ENCODE measurements around the gene MIEF2. TPM values are rescaled to one million over a fixed set of nuclear protein-coding genes. Genes with fewer than 3 reads are reported as not detected.
A peak's percentile ranks its signal among the peaks of the same experiment; 100 is the strongest.
"Not testable (repeated sequence)": the region's sequence is repeated elsewhere in the genome, so short reads cannot be mapped to it uniquely, and the experiment has no call there.

Gene MIEF2
- 88.2 and 154 TPM in 2 replicates for total RNA-seq

GRCh38 chr17:18260332-18261145 is at the start of gene MIEF2:
Gene MIEF2 (plus strand): TSS chr17:18260662. CDS start chr17:18262721, 2,059 bp downstream.
- DNase-seq (ENCODE audit: low read depth): peak; percentile 91

GRCh38 chr17:18213666-18214270 is 46.7 kb upstream of the MIEF2 start:
- DNase-seq (ENCODE audit: low read depth): no peak

DNA sequence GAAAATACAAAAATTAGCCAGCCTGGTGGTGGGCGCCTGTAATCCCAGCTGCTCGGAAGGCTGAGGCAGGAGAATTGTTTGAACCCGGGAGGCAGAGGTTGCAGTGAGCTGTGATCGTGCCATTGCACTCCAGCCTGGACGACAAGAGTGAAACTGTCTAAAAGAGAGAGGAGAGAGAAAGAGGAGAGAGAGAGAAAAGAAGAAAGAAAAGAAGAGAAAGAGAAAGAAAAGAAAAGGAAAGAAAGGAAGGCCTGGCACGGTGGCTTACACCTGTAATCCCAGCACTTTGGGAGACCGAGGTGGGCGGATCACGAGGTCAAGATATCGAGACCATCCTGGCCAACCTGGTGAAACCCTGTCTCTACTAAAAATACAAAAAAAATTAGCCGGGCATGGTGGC is 43.6 kb upstream of the MIEF2 start:
- not testable (repeated sequence) for DNase-seq (ENCODE audit: low read depth)

DNA sequence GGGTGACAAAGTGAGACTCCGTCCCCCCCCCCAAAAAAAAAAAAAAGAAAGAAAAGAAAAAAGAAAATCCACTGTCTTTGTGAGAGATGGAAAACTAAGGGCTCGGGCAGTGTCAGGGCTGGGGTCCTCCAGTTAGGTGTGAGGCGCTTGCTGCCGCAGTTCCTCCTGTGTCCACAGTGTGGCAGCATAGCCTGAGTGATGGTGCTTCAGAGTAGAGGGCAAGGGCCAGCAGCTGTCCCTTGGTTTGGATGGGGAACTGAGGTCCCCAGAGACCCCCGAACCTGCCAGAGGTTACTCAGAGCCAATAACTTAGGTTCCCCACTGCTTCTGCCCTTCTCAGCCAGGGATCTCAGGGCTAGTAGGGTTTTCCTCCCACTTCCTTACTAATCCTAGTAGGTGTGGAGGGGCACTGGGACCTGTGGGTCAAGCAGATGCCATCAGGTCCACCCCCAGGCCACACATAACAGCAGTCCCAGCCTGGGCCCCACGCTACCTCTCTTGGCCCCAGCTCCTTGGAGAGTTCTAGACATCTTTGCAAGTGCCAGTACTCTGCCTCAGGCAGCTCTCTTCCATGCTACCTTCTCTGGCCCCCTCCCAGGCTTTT is 42.9 kb upstream of the MIEF2 start:
- DNase-seq (ENCODE audit: low read depth): peak; percentile 30

- DNase-seq (ENCODE audit: low read depth): peak; percentile 47
Measured at GRCh38 chr17:18218756-18219415, 41.6 kb upstream of the MIEF2 start.

- no peak for DNase-seq (ENCODE audit: low read depth)
Measured at GRCh38 chr17:18224053-18224386, 36.4 kb upstream of the MIEF2 start.

- DNase-seq (ENCODE audit: low read depth): no peak
Measured at GRCh38 chr17:18224387-18225120, 35.9 kb upstream of the MIEF2 start.

GRCh38 chr17:18225121-18225641 is 35.3 kb upstream of the MIEF2 start, which contains the start of gene LLGL1:
Gene LLGL1 (plus strand): TSS chr17:18225635. CDS start chr17:18225683, 48 bp downstream.
- peak; percentile 65 for DNase-seq (ENCODE audit: low read depth)

- no peak for DNase-seq (ENCODE audit: low read depth)
Measured at GRCh38 chr17:18225642-18226283, 34.7 kb upstream of the MIEF2 start.

DNA sequence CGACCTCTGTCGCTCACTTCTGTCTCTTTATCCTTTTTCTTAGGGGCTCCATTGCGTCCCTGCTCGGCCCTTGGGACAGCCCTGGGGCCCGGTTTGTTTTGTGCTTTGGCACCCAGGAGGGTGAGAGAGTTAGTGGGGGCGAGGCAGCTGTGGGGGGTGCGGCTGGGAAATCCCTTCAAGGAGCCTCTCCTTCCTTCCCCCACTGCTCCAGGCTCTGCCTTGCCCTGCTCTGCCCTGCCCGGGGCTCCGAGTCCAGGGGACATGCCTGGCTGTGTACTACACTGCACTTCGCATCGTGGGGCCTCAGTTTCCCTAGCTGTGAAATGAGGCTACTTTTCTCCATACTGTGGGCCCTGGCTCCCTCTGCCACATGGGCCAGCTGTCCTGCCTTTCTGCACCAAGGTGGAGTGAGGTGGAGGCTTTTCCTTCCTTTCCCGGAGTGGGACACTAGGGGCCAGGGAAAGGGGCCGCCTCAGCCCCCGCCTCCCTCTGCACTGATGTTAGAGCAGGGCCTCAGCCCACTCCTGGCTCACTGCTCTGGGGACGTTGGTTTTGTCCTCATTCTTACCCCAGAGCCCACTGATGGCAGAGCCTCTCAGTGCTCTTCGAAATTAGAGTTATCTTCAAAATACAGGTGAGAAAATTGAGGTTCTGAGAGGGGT is 34.0 kb upstream of the MIEF2 start:
- no peak for DNase-seq (ENCODE audit: low read depth)

DNA sequence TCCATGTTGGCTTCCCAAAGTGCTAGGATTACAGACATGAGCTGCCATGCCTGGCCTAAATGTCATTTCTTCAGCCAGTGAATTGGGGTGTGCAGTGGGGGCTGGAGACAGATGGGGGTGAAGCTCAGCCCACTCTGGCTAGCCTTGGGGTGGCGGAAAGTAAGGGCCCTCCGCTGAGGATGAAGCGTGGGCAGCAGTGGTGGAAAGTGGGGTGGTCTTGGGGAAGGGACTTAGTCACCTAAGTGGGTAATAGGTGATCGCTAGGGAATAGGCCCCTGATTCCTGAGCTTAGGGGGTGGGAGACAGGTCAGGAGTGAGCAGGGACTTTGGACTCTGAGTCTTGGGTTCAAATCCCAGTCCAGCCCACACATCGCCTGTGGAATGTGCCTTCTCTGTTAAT is 32.8 kb upstream of the MIEF2 start:
- no peak for DNase-seq (ENCODE audit: low read depth)

GRCh38 chr17:18228176-18228682 is 32.2 kb upstream of the MIEF2 start:
- no peak for DNase-seq (ENCODE audit: low read depth)

DNA sequence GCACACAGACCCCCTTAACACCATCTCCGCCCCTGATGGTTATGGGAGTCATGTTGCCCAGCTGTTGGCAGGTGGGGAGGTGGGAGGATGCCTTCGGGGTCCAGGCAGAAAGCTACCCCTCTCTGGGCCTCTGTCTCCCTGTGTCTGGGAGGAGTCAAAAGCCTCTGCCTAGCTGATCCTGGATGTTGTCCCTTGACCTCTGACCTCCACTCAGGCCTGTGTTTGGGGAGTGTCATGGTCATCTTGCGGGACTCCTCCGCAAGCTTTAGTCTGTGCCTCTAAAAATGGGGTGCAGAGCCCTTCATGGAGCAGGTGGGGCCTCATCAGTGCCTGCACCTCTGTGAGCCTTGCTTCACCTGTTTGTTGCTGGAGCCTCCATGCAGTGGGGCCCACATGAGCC is 31.2 kb upstream of the MIEF2 start:
- DNase-seq (ENCODE audit: low read depth): no peak

DNA sequence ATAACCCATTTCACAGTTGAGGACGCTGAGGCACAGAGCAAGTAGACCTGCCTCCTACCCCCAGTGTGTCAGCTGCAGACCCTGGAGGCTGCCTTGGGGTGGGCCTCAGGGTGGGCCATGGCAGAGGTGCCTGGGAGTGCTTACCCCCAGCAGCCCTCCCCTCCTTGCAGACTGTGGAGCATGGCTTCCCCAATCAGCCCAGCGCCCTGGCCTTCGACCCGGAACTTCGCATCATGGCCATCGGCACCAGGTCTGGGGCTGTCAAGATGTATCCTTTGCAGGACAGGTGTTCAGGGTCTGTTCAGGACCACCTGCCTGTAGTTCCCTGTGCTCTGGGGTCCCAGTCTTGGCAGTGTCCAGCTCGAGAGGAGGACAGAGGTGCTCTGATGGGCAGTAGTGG is 30.7 kb upstream of the MIEF2 start:
- no peak for DNase-seq (ENCODE audit: low read depth)

DNA sequence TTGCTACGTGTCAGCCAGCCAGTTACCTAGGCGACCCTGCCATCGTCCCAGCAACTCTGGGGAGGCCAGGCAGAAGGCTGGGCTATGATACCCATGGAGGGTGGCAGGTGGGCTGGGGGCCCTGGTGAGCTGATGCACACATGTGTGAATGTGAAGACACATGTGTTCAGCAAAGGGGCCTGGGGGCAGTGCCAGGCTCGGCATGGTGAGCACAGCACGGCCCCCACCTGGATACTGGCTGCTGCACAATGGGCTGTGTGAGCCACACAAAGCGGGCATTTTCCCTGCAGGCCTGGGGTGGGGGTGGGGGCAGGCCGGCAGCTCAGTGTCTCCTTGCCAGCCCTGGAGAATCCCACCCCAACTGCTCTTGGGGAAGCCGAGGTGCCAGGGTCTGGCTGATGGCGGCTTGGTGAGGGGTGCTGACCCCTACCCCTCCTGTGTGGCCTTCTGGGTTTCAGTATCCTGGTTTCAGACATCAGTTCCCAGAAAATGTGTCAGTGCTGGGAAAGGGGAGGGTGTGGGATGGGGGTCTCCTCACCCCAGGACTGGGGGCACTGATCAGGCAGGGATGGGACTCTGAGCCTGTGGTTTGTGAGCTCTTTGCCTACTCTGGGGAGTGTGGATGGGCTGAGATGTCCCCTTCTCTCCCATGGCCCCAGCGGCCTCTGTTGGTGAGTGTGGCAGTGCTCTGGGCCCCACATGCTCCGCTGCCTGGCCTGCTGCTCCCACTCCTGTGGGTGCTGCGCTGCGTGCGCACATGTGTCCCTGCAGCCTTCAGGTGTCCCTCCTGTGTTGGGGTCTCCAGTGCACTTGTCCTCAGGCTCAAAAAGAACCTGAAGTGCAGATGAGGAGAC is 29.9 kb upstream of the MIEF2 start:
- no peak for DNase-seq (ENCODE audit: low read depth)

DNA sequence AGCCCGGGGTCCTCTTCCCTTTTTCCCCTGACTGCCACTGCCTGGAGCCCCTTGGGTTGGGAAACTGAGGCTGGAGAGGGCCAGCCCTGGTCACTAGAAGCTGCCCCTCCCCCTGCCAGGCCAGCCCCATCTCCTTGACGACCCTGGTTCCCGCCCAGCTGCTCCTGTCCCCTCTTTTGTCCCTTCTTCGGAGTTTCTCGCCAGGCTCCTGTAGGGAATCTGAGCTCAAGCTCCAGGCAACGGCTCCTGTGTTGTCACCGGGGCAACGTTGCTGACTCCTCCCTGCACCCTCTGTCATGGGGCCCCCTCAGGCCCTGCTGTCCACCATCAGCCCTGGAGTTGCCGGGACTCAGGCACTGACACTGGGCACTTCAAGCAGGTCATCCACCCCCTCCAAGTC is 29.3 kb upstream of the MIEF2 start:
- no peak for DNase-seq (ENCODE audit: low read depth)

- DNase-seq (ENCODE audit: low read depth): no peak
Measured at GRCh38 chr17:18233803-18234518, 26.5 kb upstream of the MIEF2 start.

DNA sequence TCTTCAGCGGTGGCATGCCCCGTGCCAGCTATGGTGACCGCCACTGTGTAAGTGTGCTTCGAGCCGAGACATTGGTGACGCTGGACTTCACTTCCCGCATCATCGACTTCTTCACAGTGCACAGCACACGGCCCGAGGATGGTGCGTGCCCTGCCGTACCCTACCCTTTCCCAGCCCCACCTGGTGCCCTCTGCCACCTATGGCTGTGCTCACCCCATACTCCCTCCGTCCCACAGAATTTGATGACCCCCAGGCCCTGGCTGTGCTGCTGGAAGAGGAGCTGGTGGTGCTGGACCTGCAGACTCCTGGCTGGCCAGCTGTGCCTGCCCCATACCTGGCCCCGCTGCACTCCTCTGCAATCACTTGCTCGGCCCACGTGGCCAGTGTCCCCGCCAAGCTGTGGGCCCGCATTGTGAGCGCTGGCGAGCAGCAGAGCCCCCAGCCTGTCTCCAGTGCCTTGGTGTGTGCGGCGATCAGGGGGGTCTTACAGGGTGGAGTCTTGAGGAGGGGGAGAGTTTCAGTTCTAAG is 25.5 kb upstream of the MIEF2 start:
- DNase-seq (ENCODE audit: low read depth): no peak
